ENCODE data around the gene TGM4.
A peak's percentile ranks its signal among the peaks of the same experiment; 100 is the strongest.
"Not testable (repeated sequence)": the region's sequence is repeated elsewhere in the genome, so short reads cannot be mapped to it uniquely, and the experiment has no call there.

Gene TGM4

DNA sequence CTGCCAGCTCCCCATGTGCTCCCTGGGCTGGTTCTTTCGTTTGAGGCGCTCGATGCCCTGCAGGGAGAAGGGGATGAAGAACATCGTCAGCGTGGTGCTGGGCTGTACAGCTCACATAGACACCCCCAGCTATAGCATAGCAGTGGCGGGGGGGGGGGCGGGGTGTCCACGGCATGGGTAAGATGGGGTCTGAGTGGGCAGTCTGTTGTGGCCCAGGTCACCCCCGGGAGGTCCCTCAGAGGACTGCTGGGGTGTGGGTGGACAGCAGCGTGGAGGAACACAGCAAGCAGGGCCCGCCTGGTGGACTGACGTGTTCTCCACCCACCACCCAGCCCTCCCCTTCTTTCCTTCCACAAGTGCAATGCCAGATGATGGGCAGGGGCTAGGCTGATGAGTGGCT lies 43.7 kb downstream of the TGM4 start:
- no peak for DNase-seq

DNA sequence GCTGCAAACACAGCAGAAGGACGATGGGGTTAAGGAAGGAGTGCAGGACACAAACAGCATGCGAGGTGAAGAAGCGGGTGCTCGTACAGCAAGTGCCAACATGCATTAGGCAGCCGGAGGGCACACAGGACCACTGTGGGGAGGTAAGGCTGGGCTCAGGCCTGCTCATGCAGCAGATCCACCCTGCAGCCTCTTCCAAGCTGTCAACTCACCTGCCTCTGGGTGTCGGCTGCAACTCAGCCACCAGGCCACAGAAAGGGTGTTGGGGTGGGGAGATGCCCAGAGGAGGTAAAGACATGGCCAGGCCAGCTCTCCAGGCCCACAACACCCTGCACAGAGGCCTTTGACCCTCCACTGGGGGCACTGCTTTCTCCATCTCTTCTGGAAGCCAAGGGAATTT lies 44.2 kb downstream of the TGM4 start:
- DNase-seq, result no peak

DNA sequence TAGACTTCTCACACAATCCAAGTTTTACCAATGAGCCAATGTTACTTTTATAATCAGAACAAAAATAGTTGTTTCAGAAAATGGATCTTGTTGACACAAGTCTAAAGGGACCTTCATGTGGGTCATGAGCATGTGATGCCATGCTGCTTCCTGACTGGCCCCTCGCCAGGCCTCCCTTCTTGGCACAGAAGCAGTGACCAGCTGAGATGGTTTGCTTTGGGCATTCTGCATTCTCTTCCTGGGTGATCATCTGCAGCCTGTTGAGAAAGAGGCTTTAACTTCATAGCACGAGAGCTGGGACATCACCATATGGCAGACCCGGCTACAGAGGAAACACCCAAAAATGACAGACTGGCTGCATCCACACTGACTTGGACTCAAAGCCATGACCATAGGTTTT lies 45.7 kb downstream of the TGM4 start:
- no peak for DNase-seq

DNA sequence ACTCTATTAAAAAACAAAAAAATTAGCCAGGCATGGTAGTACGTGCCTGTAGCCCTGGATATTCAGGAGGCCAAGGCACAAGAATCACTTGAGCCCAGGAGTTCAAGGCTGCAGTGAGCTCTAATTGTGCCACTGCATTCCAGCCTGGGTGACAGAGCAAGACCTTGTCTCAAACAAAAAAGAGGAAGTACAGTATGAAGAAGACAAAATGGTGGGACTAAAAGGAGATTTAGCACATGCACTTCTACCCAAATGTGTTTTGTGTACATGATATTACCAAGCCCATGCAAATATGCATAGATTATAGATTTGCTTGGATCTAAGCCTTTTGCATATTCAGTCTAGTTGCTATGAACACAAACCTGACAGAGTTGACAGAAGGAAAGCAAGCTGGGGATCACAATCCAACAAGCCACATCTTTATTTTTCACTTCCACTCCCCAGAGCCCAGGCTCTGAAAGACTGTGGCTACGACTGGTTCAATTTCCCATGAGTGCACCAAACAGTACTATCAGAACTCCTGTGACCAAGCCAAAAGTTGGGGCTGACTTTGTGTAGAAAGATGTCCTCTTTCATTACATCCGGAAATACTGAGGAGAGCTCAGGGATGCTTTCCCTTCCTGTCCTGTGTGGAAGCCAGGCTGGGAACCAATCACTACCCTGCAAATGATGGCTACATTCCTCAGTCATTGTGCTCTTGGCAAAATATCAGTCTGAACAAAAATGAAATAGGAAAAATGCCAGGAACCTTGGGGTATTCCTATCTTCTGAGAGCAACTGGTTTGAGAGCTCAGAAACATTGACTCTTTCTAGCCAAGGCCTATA lies 49.4 kb downstream of the TGM4 start:
- DNase-seq, result peak; percentile 52

DNA sequence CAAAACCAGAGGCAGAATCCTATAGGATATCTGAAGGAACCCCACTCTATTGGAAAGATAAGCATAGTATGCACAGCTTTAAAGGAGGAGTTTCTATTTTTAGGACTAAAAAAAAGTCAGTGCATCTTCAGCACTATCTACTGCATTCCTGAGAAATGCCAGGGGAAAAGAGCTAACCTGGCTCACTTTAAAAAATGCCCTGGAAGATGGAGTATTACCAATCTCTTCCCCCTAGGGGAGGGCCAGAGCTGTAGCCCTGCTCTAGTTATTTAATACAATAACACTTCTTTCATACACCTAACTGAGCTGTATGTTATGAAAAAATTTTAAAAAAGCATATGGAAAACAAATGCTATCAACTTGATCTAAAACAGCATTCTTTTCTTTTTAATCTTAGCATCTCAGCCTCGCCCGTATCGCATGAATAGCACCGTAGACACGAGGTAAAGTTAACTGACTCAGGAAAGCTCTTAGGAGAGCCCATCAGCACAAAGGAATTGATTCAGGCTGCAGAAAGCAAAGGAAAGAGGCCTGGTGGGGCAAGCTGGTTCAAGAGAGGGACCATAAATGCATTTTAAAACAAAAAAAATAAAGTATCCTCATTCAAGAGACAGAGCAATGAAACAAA lies 50.2 kb downstream of the TGM4 start:
- no peak for DNase-seq

DNA sequence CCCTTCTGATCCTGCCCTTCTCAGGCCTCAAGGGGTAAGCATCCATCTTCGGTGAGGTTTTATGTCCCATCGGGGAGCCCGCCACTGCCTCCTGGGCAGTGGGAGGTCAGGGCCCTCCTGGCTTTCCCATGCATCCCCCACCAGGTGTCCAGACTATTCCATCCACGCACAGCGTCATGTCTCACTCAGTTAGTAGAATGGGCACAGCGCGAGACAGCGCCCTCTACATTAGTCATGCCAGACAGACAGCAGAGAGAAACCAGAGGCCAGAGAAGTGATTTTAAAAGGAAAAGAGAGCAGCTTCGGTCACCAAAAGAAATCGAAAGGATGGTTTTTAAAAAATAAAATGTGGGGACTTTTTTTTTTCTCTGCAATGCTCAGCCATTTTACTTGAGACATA lies 51.8 kb downstream of the TGM4 start:
- DNase-seq, result no peak

DNA sequence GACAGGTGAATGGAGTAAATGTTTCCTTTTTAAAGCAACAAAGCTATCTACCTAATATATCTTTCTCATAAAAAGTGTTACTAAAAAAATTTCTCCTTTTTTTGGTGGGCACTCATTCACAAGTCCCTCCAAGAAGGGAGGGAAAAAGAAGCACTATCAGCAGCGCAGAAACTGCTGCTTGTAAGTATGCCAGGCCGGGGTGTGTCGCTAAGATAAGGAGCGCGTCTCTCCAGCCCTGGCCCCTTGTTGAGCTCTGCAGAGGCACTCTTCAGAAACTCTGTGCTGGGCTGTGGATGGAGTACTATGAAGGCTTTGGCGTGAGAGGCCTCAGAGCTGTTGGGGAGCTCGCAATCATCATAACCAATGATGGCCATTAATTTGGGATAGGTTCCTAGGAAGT lies 52.5 kb downstream of the TGM4 start:
- DNase-seq, result no peak

DNA sequence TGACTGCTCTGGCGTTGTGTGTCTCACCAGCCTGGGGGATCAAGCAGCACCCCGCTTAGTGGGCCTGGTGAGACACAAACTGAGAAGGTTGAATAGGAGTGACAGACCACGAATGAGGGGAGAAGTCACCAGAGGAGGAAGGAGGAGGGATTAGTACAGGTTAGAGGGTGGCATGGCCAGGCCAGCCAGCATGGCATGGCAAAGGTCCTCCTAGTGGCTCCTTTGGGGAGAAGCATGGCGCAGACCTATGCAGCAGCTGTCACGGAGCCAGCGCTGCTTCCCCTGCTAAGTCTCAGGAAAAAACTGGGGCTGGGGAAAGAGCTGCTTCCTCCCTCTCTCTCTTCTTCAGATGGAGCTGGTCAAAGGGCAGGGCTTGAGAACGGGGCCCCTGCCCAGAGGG lies 53.0 kb downstream of the TGM4 start:
- no peak for DNase-seq

DNA sequence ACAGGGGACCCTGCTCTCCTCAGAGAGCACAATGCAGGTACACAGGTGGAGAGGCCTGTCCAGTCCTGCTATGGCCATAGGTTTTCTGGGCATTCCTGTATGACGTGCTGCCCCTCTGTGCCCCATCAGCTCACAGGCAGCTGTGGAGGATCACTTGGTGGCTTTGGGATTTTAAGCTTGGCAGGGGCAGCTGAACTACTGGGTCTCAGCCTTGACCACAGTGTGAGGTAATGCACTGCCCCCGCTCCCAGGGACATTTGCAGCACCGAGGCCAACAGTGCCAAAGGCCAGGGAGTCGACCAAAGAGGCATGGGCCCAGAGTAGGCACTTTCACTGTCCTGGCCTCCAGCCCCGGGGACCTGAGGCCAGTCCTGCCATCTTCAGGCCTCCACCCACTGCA lies 55.4 kb downstream of the TGM4 start:
- no peak for DNase-seq

DNA sequence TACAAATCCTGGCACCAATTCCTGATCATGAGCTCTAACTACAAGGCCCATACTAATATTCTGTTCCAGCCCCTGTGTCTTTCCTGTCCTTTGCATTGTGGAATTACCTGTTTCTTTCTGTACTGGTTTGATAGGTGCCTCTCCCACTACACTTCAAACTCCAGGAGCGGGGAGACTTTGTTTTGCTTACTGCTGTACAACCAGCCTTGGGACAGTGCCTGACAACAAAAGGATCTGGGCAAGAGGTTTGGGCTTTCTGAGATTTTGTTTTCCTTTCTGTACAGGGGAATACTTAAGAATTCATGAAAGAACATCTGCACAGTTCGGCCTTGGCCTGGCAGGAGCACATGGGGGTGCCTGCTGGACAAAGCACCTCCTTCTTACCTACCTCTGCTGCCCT lies 56.5 kb downstream of the TGM4 start:
- no peak for DNase-seq

DNA sequence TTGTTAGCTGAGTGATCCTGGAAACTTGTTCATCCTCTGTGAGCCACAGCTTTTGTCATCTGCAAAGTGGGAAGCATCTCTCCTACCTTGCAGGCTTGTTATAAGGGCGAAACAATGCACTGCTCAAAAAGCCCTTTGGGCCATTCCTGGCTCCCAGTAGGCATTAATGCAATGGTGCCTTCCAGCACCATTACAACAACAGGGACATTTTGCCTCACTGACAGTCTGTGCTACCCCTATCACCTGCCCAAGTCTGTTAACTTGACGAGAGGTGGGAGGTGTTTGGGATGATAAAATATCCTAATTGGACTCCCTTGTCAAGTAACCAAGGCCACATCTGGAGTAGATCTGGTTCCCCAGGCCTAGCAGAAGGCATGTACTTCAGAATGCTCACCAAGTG lies 57.4 kb downstream of the TGM4 start:
- DNase-seq, result no peak

DNA sequence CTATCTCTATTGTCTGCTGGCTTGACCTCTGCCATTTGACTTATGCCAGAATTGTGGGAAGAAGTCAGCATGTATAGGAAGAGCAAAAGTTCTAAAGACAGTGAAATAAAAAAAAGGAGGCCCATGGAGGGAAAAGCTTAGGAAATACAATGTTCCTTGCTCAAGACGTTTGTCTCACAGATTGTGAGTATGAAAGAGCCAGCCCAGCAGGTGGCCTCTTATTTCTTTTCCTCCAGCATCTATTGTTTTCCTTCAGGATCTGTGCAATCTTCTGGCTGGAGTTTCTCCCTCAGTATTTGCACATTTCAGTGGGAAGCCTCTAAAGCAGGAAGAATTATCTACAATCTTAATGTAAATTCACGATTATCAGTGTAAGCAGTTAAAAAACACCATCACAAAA lies 57.9 kb downstream of the TGM4 start:
- DNase-seq, result no peak

DNA sequence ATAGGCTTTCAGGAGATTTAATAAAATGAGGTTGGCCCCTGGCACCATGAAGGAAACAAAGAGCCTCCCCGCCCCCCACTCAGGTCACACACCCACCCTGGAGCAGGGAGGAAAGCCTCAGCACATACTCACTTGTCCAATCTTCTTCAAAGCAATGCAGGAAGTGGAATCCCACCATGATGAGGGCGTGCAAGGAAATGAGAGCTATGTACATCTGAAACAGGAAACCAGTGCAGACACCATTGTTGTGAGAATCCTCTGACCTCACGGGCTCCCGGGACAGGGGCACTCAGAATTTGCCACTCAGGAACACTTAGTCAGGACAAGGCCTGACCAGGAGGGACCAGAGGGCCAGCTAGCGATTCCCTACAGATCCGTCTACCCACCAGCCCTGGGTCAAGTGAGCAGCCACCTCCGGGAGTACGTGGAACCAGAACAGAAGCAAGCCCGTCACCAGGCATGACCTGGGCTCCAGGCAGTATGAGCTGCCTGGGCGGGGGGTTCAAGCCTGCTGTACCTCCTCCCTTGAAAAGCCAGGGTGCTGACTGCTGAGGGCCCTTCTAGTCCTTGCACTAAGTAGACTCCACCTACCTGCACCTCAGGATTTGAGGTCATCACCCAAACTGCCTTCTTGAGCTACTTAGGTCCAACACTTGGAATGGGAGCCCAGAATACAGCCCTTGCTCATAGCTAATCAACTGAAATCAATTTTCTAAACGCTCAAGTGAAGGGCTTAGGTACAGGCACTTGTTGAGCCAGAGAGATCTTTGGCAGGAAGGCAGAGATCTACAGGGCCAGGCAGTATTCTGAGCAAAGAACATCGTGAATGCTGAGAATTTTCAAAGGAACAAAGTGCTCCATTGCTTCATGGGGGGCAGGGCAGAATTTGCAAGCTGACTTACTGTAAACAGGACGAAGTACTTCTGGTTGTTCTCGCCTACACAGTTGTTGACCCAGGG lies 58.9 kb downstream of the TGM4 start:
- no peak for DNase-seq

DNA sequence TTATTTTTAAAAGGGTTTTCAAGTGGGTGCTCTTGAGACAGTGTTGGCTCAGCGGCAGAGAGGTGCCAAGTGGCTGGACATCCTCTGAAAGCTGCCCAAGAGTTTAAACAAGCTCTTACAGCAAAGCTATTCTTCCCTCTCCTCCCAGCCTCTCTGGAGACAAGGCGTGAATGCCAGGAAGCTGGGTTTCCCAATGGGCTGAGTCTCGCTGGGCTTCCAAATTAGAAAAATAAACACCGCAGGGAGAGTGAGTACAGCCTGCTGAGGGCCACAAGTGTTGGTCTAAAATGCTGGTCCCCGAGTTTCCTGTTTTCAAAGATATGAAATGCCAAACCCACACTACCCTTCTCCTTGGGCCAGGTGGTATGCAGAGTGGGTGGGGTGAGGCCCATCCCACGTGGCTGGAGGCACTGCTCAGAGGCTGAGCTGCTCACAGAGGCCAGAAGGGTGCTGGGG lies 65.2 kb downstream of the TGM4 start:
- no peak for DNase-seq

DNA sequence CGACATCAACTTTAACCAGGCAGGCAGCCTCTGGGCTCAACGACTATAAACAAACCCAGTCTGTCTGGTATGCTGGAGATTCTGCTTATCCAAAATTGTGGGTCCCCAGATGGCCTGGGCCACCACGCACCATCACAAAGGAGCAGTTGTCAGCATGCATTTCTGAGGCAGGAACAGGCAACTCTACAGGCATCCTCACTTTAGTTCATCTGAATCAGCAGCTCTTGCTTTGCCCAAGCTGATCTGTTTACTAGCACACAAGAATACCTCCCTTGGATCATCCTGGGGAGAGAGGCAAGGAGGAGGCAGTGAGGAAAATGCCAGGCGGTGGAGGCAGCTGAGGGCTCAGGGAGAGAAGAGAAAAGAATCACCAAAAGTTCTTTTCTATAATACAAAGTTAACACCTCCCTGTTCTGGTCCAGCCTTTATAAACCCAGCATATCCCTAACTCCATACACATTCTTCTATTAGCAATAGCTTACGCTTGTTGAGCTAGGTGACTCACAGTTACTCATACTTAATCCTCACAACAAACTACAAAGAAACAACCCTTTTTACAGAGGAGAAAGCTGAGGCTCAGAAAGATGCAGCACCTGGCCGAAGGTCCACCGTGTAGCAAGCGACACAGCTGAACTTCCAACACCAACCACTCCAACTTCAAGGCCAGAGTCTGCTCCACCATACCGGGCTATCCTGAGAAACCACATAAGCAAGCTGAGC lies 68.0 kb downstream of the TGM4 start:
- DNase-seq, result peak; percentile 53

DNA sequence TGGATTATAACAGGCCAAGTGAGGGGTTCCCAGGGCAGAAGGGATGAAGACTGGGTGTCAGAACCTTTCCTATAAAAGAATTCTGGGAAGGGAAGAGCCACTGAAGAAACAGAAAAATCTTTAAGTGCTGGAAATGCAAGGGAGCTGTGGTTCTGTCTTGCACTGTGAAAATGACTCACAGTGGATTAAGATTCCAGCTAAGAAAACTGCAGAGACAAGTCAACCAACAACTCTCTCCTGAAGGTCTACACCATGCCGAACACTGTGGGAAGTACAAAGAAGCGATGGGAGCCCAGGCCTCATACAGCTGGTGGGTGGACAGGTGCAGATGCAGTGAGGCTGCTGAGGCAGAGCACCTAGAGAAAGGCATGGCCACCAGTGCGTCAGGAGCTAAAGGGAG lies 73.8 kb downstream of the TGM4 start:
- no peak for DNase-seq

DNA sequence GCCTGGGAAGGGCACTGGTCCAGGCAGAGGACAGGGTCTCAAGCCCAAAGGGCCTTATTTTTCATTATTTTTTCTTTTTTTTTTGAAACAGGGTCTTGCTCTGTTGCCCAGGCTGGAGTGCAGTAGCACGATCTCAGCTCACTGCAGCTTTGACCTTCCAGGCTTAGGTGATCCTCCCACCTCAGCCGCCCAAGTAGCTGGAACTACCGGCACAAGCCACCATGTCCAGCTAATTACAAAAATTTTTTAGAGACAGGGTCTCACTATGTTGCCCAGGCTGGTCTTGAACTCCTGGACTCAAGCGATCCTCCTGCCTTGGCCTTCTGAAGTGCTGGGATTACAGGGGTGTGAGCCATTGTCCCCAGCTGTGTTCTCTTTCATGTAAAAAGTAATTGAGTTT lies 75.4 kb downstream of the TGM4 start:
- not testable (repeated sequence) for DNase-seq

DNA sequence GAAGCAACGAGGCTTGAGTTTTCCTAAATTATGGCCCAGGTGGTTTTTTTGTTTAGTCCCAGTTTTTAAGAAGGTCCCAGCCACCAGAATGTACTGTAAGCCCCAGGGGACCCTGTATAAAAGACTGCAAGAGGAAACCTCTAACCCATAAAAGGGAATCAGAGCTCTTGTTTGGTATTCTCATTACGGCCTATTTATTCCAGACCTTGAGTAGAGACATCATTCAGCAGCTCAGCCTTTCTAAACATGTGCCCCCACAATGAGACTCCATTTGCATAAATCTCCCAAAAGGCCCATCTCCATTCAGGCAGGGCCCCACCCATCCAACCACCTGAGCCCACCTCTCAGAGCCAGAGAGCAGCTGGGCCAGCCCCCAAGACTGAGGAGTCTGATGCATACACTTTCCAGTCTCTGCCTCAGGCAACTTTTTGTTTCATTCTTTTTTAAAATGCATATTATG lies 75.9 kb downstream of the TGM4 start:
- DNase-seq, result no peak

DNA sequence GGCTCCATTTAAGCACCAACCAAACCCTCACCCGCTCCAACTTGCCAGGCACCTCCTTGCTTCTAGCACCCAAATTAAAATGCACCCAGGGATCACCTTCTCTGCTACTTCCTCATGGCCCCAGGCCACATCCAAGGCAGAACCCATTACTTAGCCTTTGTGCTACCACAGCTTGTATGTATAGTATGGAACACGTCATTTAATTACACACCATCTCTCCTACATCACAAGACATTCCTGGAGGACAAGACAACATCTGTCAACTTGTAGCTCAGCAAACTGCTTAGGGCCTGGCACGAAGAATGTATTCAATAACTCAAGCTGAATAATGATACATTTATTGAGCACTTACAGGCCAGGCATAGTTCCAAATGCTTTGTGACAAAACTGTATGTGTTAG lies 78.3 kb downstream of the TGM4 start:
- no peak for DNase-seq

DNA sequence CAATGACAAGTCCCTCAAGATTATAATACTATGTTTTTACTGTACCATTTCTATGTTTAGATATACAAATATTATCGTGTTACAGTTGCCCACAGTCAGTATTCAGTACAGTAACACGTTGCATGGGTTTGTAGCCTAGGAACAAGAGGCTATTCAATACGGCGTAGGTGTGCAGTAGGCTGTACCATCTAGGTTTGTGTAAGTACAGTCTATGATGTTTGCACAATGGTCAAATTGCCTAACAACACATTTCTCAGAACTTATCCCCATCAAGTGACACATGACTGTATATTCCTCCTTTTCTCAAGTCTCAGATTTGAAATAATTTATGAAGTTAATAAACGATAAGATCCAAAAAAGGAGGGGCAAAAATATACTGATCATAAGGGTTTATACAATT lies 79.9 kb downstream of the TGM4 start:
- DNase-seq, result no peak

DNA sequence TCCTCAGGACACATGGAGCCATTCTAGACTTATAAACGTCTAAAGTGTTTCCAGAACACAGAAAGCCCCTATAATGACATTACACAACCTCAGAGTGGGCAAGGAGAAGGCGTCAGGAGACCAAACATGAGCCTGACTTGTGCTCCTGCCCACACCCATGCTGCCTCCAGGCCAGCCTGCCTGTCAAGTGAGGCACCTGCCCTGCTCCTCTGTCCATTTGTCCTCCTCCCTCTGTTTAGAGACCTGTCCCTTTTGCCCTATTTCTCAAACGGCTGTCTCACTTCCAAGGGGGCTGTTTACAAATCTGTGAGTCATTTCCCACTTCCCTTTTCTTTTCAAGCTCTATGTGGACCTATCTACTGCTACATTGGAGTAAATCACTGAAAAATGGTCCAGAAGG lies 80.6 kb downstream of the TGM4 start:
- DNase-seq, result peak; percentile 52

DNA sequence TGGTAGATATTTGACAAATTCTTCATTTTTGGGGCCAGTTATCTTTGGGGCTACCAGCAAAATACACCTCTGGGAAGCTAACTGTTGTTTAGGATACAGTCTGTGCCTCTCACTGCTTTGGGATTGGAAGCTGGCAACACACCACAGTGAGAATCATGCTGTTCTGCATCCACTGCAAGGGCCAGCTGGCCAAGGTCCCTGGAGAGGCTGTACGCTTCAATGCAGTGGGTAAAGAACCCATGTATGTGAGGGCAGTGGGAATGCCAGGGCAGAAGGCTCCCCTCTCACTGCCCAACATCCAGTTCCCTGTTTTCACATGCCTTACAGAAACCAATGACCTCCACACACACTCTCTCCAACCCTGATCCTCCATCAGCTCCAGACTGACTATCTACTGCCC lies 81.5 kb downstream of the TGM4 start:
- DNase-seq, result no peak

DNA sequence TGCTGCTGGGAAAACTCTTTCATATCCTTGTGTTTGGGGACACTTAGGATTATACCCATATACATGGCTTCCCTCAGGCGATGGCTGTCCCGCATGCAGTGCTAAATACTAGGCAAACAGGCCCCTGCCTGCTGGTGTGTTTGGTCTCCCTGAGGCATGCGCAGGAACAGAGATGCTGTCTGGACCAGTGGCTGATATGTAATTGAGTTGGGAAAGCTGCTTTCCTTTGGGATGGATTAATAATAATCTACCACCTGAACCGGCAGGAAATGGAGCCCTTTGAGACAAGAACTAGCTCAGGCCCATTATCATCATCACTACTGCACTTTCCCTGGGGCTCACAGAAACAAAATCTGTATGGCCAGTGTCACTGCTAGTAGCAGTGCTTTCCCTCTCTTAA lies 83.6 kb downstream of the TGM4 start:
- DNase-seq, result no peak

Measured in EL (cell line).